NCI-H146 (cell line): Measurements from ENCODE around the gene KANSL1L.
"Not testable (repeated sequence)": the region's sequence is repeated elsewhere in the genome, so short reads cannot be mapped to it uniquely, and the experiment has no call there.

ENCODE experiments used
- DNase-seq: peaks from one replicate; lab custom pipeline; 2025; lab: John Stamatoyannopoulos, UW

The KANSL1L gene

GRCh38 chr2:210171309-210172218 lies at the start of gene KANSL1L:
Gene KANSL1L (minus strand): TSS chr2:210171409. CDS start chr2:210154582, 16,827 bp downstream.
- peak; percentile 94 for DNase-seq

- DNase-seq = no peak
Observed at GRCh38 chr2:210215120-210215519, 43.9 kb upstream of the KANSL1L start.

GRCh38 chr2:210210185-210210584 lies 39.0 kb upstream of the KANSL1L start:
- no peak for DNase-seq

GRCh38 chr2:210207929-210208328 lies 36.7 kb upstream of the KANSL1L start:
- no peak for DNase-seq

- no peak for DNase-seq
Observed at GRCh38 chr2:210203558-210203957, 32.3 kb upstream of the KANSL1L start.

GRCh38 chr2:210203147-210203546 lies 31.9 kb upstream of the KANSL1L start:
- DNase-seq = no peak

GRCh38 chr2:210199854-210200253 lies 28.6 kb upstream of the KANSL1L start:
- DNase-seq = no peak

- no peak for DNase-seq
Observed at GRCh38 chr2:210199186-210199765, 28.1 kb upstream of the KANSL1L start.

GRCh38 chr2:210198326-210198725 lies 27.1 kb upstream of the KANSL1L start:
- no peak for DNase-seq

- no peak for DNase-seq
Observed at GRCh38 chr2:210197720-210198119, 26.5 kb upstream of the KANSL1L start.

- peak; percentile 47 for DNase-seq
Observed at GRCh38 chr2:210195101-210195852, 24.1 kb upstream of the KANSL1L start.

- DNase-seq = no peak
Observed at GRCh38 chr2:210190345-210190744, 19.1 kb upstream of the KANSL1L start.

GRCh38 chr2:210189452-210190138 lies 18.4 kb upstream of the KANSL1L start:
- DNase-seq = no peak

GRCh38 chr2:210188755-210189154 lies 17.5 kb upstream of the KANSL1L start:
- no peak for DNase-seq

GRCh38 chr2:210188190-210188589 lies 17.0 kb upstream of the KANSL1L start:
- no peak for DNase-seq

GRCh38 chr2:210183936-210184335 lies 12.7 kb upstream of the KANSL1L start:
- DNase-seq = not testable (repeated sequence)

GRCh38 chr2:210181606-210182088 lies 10.4 kb upstream of the KANSL1L start:
- DNase-seq = peak; percentile 50

GRCh38 chr2:210181033-210181605 lies 9.9 kb upstream of the KANSL1L start:
- not testable (repeated sequence) for DNase-seq

GRCh38 chr2:210180477-210180876 lies 9.3 kb upstream of the KANSL1L start:
- DNase-seq = no peak

GRCh38 chr2:210179351-210179990 lies 8.3 kb upstream of the KANSL1L start:
- DNase-seq = no peak

GRCh38 chr2:210177769-210178168 lies 6.6 kb upstream of the KANSL1L start:
- no peak for DNase-seq
